ENCODE data around the gene MINDY2. TPM values are rescaled to one million over a fixed set of nuclear protein-coding genes. Genes with fewer than 3 reads are reported as not detected.

MINDY2 gene
- total and polyA plus RNA-seq, 2 of the 8 experiments (the other 6 are each of a cell fraction or from before 2014, with no cell fraction given), result 3.1 to 25.7 TPM

DNA sequence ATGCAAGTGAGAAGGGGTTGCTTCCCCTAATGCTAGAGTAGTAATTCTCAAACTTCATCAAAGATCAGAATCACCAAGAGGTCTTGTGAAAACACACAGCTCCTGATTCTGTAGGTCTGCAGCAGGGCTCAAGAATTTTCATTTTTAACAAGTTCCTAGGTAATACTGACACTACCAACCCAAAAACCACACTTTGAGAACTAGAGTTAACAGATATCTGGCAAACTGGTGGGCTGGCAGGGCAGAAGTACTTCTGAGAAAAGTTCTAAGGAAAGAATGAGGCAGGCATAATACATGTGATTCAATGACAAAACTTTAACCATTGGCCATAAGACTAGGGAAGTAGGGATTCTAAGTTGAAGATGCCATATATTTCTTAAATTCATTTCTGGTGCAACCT, 8.8 kb upstream of the MINDY2 start:
- ChIA-PET POLR2A (ENCODE audit: partially characterized antibody) (interaction anchor here (2.1 kb wide), 1 partner anchor 9 kb away, joined by 7 read pairs; the partner anchor contains the start of gene MINDY2), CTCF (ENCODE audit: partially characterized antibody) (no interaction called here)
- TF ChIP-seq CREB1 (IDR thresholded peaks at IDR 0.05) (no peak), GTF2F1 (IDR thresholded peaks at IDR 0.05; ENCODE audit: borderline replicate concordance, low read depth, low read length) (no peak), TAF7 (optimal IDR thresholded peaks at IDR 0.05; ENCODE audit: borderline replicate concordance, low read depth, low read length) (no peak), TEAD4 (IDR thresholded peaks at IDR 0.05; ENCODE audit: low read depth, low read length) (no peak), NRF1 (IDR thresholded peaks at IDR 0.05; ENCODE audit: low read depth, low read length) (no peak), SP2 (IDR thresholded peaks at IDR 0.05; ENCODE audit: low read length) (no peak), YY1 (IDR thresholded peaks at IDR 0.05; ENCODE audit: low read depth, low read length) (no peak), RFX5 (IDR thresholded peaks at IDR 0.05; ENCODE audit: borderline replicate concordance, low read depth, low read length) (no peak), CBX8 (IDR thresholded peaks at IDR 0.05; ENCODE audit: borderline replicate concordance, low read depth, low read length) (no peak), SRF (IDR thresholded peaks at IDR 0.05; ENCODE audit: low read depth, low read length) (no peak), TBP (IDR thresholded peaks at IDR 0.05; ENCODE audit: low read depth, low read length) (no peak), HDAC6 (IDR thresholded peaks at IDR 0.05; ENCODE audit: low read depth, low read length) (no peak)
- Histone ChIP-seq H3K4ac (replicated peaks; ENCODE audit: insufficient read length, low read depth, low read length) (no peak overlapping the region), H3K9ac (replicated peaks in 1 of 4; ENCODE audit: extremely low read depth in 1 of 4, low read depth in 3 of 4, low read length in 3 of 4) (no peak overlapping the region), H3K79me2 (ENCODE audit: control insufficient read depth in 1 of 2, insufficient read depth in 2 of 2, low read length in 2 of 2) (no peaks in the 10 kb centered on the region), H2BK20ac (ENCODE audit: low read length) (no peak overlapping the region), H3K4me2 (ENCODE audit: insufficient read depth in 1 of 2, low read depth in 2 of 2, low read length in 2 of 2) (no peak overlapping the region), H2BK5ac (ENCODE audit: low read depth, low read length) (no peak overlapping the region), H3K9me3 (ENCODE audit: insufficient read depth in 2 of 2, low read depth in 1 of 2, low read length in 1 of 2) (no peaks in the 10 kb centered on the region), H3K56ac (replicated peaks; ENCODE audit: insufficient read length, low read depth, low read length) (no peak overlapping the region), H3K23ac (ENCODE audit: insufficient read length) (no peak overlapping the region), H3K36me3 (ENCODE audit: control insufficient read depth in 2 of 4, insufficient read depth in 4 of 4, low read length in 3 of 4) (no peaks in the 10 kb centered on the region), H3K18ac (ENCODE audit: extremely low read depth, low read length) (no peak overlapping the region), H3K27ac (ENCODE audit: low read depth, low read length) (no peak overlapping the region), H4K91ac (replicated peaks; ENCODE audit: insufficient read length, low read length) (no peak overlapping the region), H4K20me1 (replicated peaks in 1 of 2; ENCODE audit: control insufficient read depth in 1 of 2, insufficient read depth in 2 of 2, low read length in 2 of 2) (no peaks in the 10 kb centered on the region), H3K23me2 (ENCODE audit: low read depth, low read length) (no peaks in the 10 kb centered on the region), H3K4me1 (replicated peaks in 1 of 4; ENCODE audit: control insufficient read depth in 3 of 4, insufficient read depth in 4 of 4, low read length in 3 of 4) (no peaks in the 10 kb centered on the region), H4K5ac (ENCODE audit: insufficient read length, low read depth, low read length) (no peak overlapping the region), H3K14ac (ENCODE audit: insufficient read length) (no peak overlapping the region), H4K8ac (ENCODE audit: extremely low read depth, insufficient read depth, low read length) (no peak overlapping the region), H2AK5ac (ENCODE audit: low read depth, low read length) (no peak overlapping the region), H2BK120ac (replicated peaks; ENCODE audit: low read depth, low read length) (no peak overlapping the region), H3K4me3 (ENCODE audit: extremely low read depth in 1 of 4, insufficient read depth in 2 of 4, low read depth in 3 of 4, low read length in 4 of 4) (no peak overlapping the region), H2BK15ac (ENCODE audit: low read length) (no peak overlapping the region), H3K27me3 (replicated peaks in 1 of 4; ENCODE audit: control insufficient read depth in 3 of 4, extremely low read depth in 1 of 4, insufficient read depth in 3 of 4, low read length in 3 of 4) (no peaks in the 10 kb centered on the region), H3K79me1 (ENCODE audit: low read depth, low read length) (no peaks in the 10 kb centered on the region), H2BK12ac (ENCODE audit: low read depth, low read length) (no peak overlapping the region), H2AFZ (ENCODE audit: low read length) (no peak overlapping the region)
- FAIRE-seq (no peak), DNase-seq (ENCODE audit: low read depth in 1 of 2, low spot score in 2 of 2) (no peak)

Measured in H1 (cell line).